Adipose tissue (tissue), 3 donors: ENCODE measurements around the gene CDK17. TPM values are rescaled to one million over a fixed set of nuclear protein-coding genes. Genes with fewer than 3 reads are reported as not detected.

Source experiments
- H3K27ac ChIP-seq: one replicate; pipeline ENCODE4 v1.5.1; 2013; ENCODE audit warnings: low read depth, low read length
- WGBS, 3 donors: extraction: QIAGEN DNeasy Blood & Tissue Kit; methylation state at CpG; one replicate each; pipeline ENCODE4 v1.1.7; 2013; 5-methylcytosine and 5-hydroxymethylcytosine counted together
- polyA plus RNA-seq, 3 donors: library from polyadenylated mRNA; stranded (reverse); fragments of 200-250 nt; gene quantifications; one replicate each; pipeline ENCODE4 v1.2.3, GENCODE V29; 2013
- donor health status: healthy with polysubstance abuse.
- donor health status: Bipolar disorder and iron deficiency.
- donor health status: healthy.

Gene CDK17
- polyA plus RNA-seq, 3 donors = 3.8 to 20.4 (median 12.1) TPM

GRCh38 chr12:96238336-96239047 lies 161.7 kb downstream of the CDK17 start:
- H3K27ac ChIP-seq = peak overlapping the region; percentile 63

DNA sequence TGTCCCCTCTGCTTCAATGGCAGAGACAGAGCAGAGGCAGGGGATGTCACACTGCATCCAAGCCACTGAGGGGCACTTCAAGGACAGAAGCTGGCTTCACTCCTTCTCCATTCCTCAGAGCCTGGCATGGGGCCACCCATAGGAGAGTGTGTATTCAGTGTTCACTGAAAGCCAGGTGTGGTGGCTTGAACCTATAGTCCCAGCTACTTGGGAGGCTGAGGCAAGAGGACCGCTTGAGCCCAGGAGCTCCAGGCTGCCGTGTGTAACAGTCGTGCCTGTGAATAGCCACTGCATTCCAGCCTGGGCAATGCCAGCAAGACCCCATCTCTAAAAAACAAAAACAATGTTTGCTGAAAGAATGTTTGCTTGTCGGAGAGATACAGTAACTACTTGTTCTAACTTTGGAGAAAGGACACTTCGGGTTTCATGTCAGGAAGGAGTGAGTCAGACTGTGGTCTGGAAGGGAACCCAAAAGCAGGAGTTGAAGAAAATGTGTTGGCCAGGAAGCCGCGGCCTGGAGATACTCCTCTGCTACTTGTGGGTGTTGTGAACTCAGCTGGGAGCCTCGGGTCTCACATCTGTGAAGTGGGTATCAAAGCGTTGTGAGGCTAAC lies 162.7 kb downstream of the CDK17 start:
- 23 to 71% (median 24%) methylated on average over 9 of the region's 9 CpGs for WGBS, 3 donors
- H3K27ac ChIP-seq = peak overlapping the region; percentile 63

More at GRCh38 chr12:96238336-96239047, 161.7 kb downstream of the CDK17 start:
- 61 to 70% (median 70%) methylated on average over 13 of the region's 13 CpGs for WGBS, 3 donors

GRCh38 chr12:96237035-96237434 lies 163.2 kb downstream of the CDK17 start:
- peak overlapping the region; percentile 74 for H3K27ac ChIP-seq
- WGBS, 3 donors = 73 to 87% (median 78%) methylated on average over 7 of the region's 7 CpGs

GRCh38 chr12:96236221-96236822 lies 163.9 kb downstream of the CDK17 start:
- WGBS, 3 donors = 44 to 70% (median 51%) methylated on average over 18 of the region's 18 CpGs
- H3K27ac ChIP-seq = no peak overlapping the region

GRCh38 chr12:96235484-96235826 lies 164.8 kb downstream of the CDK17 start:
- 58 to 85% (median 65%) methylated on average over 5 of the region's 5 CpGs for WGBS, 3 donors
- H3K27ac ChIP-seq = no peak overlapping the region

GRCh38 chr12:96234591-96235483 lies 165.4 kb downstream of the CDK17 start:
- peak overlapping the region; percentile 41 for H3K27ac ChIP-seq
- 75 to 91% (median 77%) methylated on average over 22 of the region's 22 CpGs for WGBS, 3 donors

- 48 to 83% (median 51%) methylated on average over 15 of the region's 15 CpGs for WGBS, 3 donors
- H3K27ac ChIP-seq = peak overlapping the region; percentile 30
Observed at GRCh38 chr12:96233939-96234461, 166.2 kb downstream of the CDK17 start.

- WGBS, 3 donors = 41 to 81% (median 49%) methylated on average over 7 of the region's 7 CpGs
- no peak overlapping the region for H3K27ac ChIP-seq
Observed at GRCh38 chr12:96233168-96233567, 167.1 kb downstream of the CDK17 start.

GRCh38 chr12:96230646-96231045 lies 169.6 kb downstream of the CDK17 start:
- H3K27ac ChIP-seq = no peak overlapping the region

GRCh38 chr12:96228566-96229248 lies 171.5 kb downstream of the CDK17 start:
- WGBS, 3 donors = 78 to 87% (median 83%) methylated on average over 12 of the region's 12 CpGs
- H3K27ac ChIP-seq = no peak overlapping the region

More at GRCh38 chr12:96230646-96231045, 169.6 kb downstream of the CDK17 start:
- 92 to 93% (median 92%) methylated on average over 13 of the region's 13 CpGs for WGBS, 3 donors

Other genes with a start within 250 kb of the CDK17 start
- 10 to 100 TPM in 2 of 3 donors, 1 to 10 TPM in 1; 4.7 to 28.1 (median 26.3) TPM for gene ELK3, start 206.1 kb downstream of the CDK17 start, polyA plus RNA-seq
- under 1 TPM; 0.09 to 0.79 (median 0.12) TPM for gene CFAP54, start 89.1 kb upstream of the CDK17 start, polyA plus RNA-seq